Measurements from ENCODE around the gene MEGF6.

DNA sequence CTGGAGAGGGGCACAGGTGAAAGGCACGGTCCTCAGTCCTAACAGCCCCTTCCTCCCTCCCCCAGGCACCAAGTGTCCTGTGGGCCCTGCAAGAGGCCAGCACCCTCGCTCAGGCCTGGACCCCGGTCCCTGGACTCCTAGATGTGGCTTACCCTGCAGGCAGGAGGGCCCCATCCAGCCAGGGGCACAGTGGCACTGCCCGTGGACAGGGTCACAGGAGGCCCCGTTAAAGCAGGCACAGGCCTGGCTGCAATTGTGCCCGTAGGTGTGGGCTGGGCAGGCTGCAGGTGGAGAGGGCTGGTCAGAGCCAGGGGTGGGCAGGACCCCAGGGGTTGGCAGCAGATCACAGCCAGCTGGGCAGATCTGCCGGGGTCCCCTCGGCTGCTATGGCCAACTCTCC, 112.3 kb downstream of the MEGF6 start:
- no peak for TF ChIP-seq POLR2A (IDR thresholded peaks at IDR 0.05)
- TF ChIP-seq, protein P1, sequence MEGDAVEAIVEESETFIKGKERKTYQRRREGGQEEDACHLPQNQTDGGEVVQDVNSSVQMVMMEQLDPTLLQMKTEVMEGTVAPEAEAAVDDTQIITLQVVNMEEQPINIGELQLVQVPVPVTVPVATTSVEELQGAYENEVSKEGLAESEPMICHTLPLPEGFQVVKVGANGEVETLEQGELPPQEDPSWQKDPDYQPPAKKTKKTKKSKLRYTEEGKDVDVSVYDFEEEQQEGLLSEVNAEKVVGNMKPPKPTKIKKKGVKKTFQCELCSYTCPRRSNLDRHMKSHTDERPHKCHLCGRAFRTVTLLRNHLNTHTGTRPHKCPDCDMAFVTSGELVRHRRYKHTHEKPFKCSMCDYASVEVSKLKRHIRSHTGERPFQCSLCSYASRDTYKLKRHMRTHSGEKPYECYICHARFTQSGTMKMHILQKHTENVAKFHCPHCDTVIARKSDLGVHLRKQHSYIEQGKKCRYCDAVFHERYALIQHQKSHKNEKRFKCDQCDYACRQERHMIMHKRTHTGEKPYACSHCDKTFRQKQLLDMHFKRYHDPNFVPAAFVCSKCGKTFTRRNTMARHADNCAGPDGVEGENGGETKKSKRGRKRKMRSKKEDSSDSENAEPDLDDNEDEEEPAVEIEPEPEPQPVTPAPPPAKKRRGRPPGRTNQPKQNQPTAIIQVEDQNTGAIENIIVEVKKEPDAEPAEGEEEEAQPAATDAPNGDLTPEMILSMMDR (IDR thresholded peaks at IDR 0.05): no peak

All from body of pancreas (tissue), 4 donors.